Lower lobe of right lung (tissue), 2 donors: ENCODE results near the gene ACTN2. TPM values are rescaled to one million over a fixed set of nuclear protein-coding genes. Genes with fewer than 3 reads are reported as not detected.
"Not testable (repeated sequence)": the region's sequence is repeated elsewhere in the genome, so short reads cannot be mapped to it uniquely, and the experiment has no call there.

ENCODE experiments used
- ATAC-seq, 2 donors: fragments of 200-7000 bp; cut with Tn5 transposase; one replicate each; pipeline ENCODE4 v1.9.1; 2020 to 2022; ENCODE audit warnings: mild to moderate bottlenecking in 2 of 2, moderate library complexity in 2 of 2
- DNase-seq: peaks from one replicate; pipeline ENCODE4 v3.0.0-alpha.2; 2020
- H3K27ac ChIP-seq: fragments of 200-600 bp; one replicate; pipeline ENCODE4 v1.8.0; 2022
- H3K27me3 ChIP-seq: fragments of 200-600 bp; one replicate; pipeline ENCODE4 v1.8.0; 2022; ENCODE audit warnings: low read depth
- H3K36me3 ChIP-seq: fragments of 200-600 bp; one replicate; pipeline ENCODE4 v1.8.0; 2022; ENCODE audit warnings: mild to moderate bottlenecking
- H3K4me1 ChIP-seq: fragments of 200-600 bp; one replicate; pipeline ENCODE4 v1.8.0; 2022
- H3K4me3 ChIP-seq: fragments of 200-600 bp; one replicate; pipeline ENCODE4 v1.8.0; 2022; ENCODE audit warnings: mild to moderate bottlenecking
- H3K9me3 ChIP-seq: fragments of 200-600 bp; one replicate; pipeline ENCODE4 v1.8.0; 2022
- CTCF ChIP-seq: fragments of 200-600 bp; IDR thresholded peaks from one replicate; pipeline ENCODE4 v1.8.0; 2022; ENCODE audit warnings: antibody characterized with exemption, mild to moderate bottlenecking
- intact Hi-C: fragments of 100-400 bp; cut with DNase I; formaldehyde crosslinking; loops from one replicate; pipeline ENCODE4 v1.11.0; 2022
- total RNA-seq: library from RNA; stranded (reverse); fragmentation: NEBNext Ultra II Directional; extraction: Animal tissue kit (Norgen Biotek cat#: 25700); gene quantifications from one replicate; pipeline ENCODE4 v1.2.1, GENCODE V29; 2021
- donor health status: DM: no; HTN: yes; CAD: no; lungs with severe emphysema.

ACTN2 gene
- total RNA-seq, 1 donor from 2014 or later: 1.9 TPM

- Histone ChIP-seq H3K4me1 (no peaks in the 10 kb centered on the region), H3K36me3 (no peaks in the 10 kb centered on the region), H3K4me3 (no peak overlapping the region), H3K27me3 (no peaks in the 10 kb centered on the region), H3K27ac (no peak overlapping the region), H3K9me3 (no peaks in the 10 kb centered on the region)
- intact Hi-C loops: no loop called here
- ATAC-seq: no peak
- no peak for DNase-seq
- TF ChIP-seq CTCF: no peak
These were observed 31.8 kb upstream of the ACTN2 start for GRCh38 chr1:236654511-236654910.

DNA sequence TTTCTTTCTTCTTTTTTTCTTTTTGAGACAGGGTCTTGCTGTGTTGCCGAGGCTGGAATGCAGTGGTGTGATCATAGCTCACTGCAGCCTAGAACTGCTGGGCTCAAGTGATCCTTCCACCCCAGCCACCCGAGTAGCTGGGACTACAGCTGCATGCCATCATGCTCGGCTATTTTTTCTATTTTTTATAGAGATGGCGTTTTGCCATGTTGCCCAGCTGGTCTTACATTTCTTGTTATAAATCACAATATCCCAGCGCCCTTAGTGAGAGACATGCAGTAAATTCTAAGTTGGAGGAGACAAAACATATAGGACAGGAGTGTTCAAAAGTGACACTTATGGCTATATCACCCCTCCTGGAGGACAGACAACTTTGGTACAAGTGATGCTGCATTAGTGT, 31.3 kb upstream of the ACTN2 start:
- TF ChIP-seq CTCF: no peak
- H3K27ac ChIP-seq: no peak overlapping the region
- no peaks in the 10 kb centered on the region for H3K9me3 ChIP-seq
- intact Hi-C loops: no loop called here
- no peaks in the 10 kb centered on the region for H3K4me1 ChIP-seq
- no peak overlapping the region for H3K4me3 ChIP-seq
- DNase-seq (no peak), ATAC-seq (no peak)
- no peaks in the 10 kb centered on the region for H3K27me3 ChIP-seq
- H3K36me3 ChIP-seq: no peaks in the 10 kb centered on the region

GRCh38 chr1:236657398-236657797, 28.9 kb upstream of the ACTN2 start:
- ATAC-seq (no peak), DNase-seq (no peak)
- Histone ChIP-seq H3K9me3 (no peaks in the 10 kb centered on the region), H3K4me3 (no peak overlapping the region), H3K27me3 (no peaks in the 10 kb centered on the region), H3K36me3 (no peaks in the 10 kb centered on the region), H3K27ac (no peak overlapping the region), H3K4me1 (no peaks in the 10 kb centered on the region)
- no peak for TF ChIP-seq CTCF
- intact Hi-C loops: no loop called here

DNA sequence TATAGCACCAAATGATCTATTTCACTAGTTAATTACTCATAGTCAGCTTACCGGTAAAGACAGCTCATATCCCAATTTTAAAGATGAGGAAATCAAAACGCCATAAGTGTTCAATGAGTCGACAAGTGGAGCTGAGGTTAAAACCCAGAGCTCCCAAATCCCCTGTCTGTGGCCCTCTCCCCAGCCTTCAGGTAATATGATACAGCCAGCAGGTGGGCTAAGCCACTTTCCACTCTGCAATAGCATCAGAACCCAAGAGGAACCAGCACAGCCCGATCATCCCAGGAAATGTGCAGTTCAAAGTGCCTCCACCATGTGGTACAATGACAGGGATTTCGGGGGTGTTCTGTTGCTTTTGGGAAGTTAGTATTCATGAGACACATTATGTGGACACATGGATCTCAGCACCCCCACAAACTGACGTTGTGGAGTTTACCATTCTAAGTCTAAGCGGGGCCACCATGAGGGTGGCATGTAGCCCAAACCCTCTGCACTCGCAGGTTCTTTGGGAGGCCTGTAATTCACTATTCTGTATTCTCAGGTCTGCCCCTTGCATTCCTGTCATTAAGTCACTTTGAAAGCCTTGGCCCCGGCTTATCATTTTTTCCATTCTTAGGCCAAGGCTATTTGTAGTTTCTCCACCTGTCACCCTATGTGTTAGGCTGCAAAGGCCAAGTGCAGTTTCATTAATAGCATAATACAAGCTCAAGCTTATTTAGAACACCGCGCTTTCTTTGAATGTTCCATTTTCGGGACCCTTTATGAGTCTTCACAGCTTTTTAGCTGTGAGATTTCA, 26.3 kb upstream of the ACTN2 start:
- no peak for ATAC-seq
- no peaks in the 10 kb centered on the region for H3K27me3 ChIP-seq
- H3K36me3 ChIP-seq: no peaks in the 10 kb centered on the region
- no peaks in the 10 kb centered on the region for H3K4me1 ChIP-seq
- no peak overlapping the region for H3K4me3 ChIP-seq
- DNase-seq: no peak
- intact Hi-C loops: no loop called here
- no peaks in the 10 kb centered on the region for H3K9me3 ChIP-seq
- no peak for TF ChIP-seq CTCF
- H3K27ac ChIP-seq: no peak overlapping the region

GRCh38 chr1:236663934-236664333, 22.4 kb upstream of the ACTN2 start:
- Histone ChIP-seq H3K4me1 (no peaks in the 10 kb centered on the region), H3K27ac (no peak overlapping the region), H3K36me3 (no peaks in the 10 kb centered on the region), H3K27me3 (no peaks in the 10 kb centered on the region), H3K4me3 (no peak overlapping the region), H3K9me3 (no peaks in the 10 kb centered on the region)
- DNase-seq: no peak
- ATAC-seq: no peak
- no peak for TF ChIP-seq CTCF
- intact Hi-C loops: no loop called here

DNA sequence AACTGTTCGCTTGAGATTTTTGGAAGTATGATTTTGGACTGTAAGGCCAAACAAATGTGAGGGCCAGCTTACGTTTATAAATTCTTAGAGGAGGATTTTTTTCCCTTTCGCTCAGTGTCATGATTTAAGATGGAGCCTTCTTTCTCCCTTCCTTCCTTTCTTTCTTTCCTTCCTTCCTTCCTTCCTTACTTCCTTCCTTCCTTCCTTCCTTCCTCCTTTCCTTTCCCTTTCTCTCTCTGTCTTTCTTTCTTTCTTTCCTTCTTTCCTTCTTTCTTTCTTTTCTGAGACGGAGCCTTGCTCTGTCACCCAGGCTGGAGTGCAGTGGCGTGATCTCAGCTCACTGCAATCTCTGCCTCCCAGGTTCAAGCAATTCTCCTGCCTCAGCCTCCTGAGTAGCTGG, 17.4 kb upstream of the ACTN2 start:
- H3K36me3 ChIP-seq, DNase-seq, H3K4me1 ChIP-seq, intact Hi-C loops, ATAC-seq, H3K9me3 ChIP-seq, H3K27ac ChIP-seq, H3K27me3 ChIP-seq, H3K4me3 ChIP-seq: not testable (repeated sequence)
